Right ventricle myocardium superior (tissue), 1 donor: ENCODE results near the gene ABCC2. TPM values are rescaled to one million over a fixed set of nuclear protein-coding genes. Genes with fewer than 3 reads are reported as not detected.
A peak's percentile ranks its signal among the peaks of the same experiment; 100 is the strongest.
"Not testable (repeated sequence)": the region's sequence is repeated elsewhere in the genome, so short reads cannot be mapped to it uniquely, and the experiment has no call there.

Source experiments
- ATAC-seq: fragments of 200-7000 bp; cut with Tn5 transposase; one replicate; pipeline ENCODE4 v1.9.1; 2020; ENCODE audit warnings: mild to moderate bottlenecking; ENCODE audit not compliant: poor library complexity
- DNase-seq: peaks from one replicate; pipeline ENCODE4 v3.0.0-alpha.2; 2020
- intact Hi-C: fragments of 100-400 bp; cut with DNase I; formaldehyde crosslinking; loops from one replicate; pipeline ENCODE4 v1.11.2; 2022
- total RNA-seq: library from RNA; stranded (reverse); fragmentation: NEBNext Ultra II Directional; extraction: Animal tissue kit (Norgen Biotek cat#: 25700); gene quantifications from one replicate; pipeline ENCODE4 v1.2.1, GENCODE V29; 2021
- donor health status: DM: no; HTN: yes; CAD: no; lungs with severe emphysema.

The ABCC2 gene
- total RNA-seq, 1 donor from 2014 or later, result 0.67 TPM

- DNase-seq (no peak), ATAC-seq (no peak)
- intact Hi-C loops, result no loop called here
Observed at GRCh38 chr10:99799613-99800012, 17.2 kb downstream of the ABCC2 start.

DNA sequence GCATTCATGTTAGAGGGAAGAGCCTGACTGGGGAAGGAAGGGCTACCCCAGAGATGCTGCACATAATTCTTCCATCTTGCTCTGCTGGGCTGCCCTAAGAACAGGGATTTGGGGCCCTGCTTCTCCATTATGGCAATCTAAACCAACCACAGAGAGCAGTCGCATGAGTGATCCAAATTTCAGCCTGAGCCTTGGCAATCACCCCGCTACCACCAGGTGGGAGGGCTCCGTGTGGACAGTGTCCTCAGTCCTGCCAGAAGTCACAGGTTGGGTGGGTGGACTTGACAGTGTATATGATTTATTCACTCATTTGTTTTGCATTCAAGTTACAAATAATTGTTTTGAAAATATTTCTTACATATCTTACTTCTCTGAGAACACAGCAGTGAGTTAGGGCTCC, 22.0 kb downstream of the ABCC2 start:
- ATAC-seq (no peak), DNase-seq (no peak)
- intact Hi-C loops, result no loop called here

GRCh38 chr10:99805190-99805589, 22.8 kb downstream of the ABCC2 start:
- ATAC-seq (no peak), DNase-seq (no peak)
- intact Hi-C loops, result no loop called here

- ATAC-seq (no peak), DNase-seq (no peak)
- intact Hi-C loops, result no loop called here
Observed at GRCh38 chr10:99806091-99806490, 23.7 kb downstream of the ABCC2 start.

DNA sequence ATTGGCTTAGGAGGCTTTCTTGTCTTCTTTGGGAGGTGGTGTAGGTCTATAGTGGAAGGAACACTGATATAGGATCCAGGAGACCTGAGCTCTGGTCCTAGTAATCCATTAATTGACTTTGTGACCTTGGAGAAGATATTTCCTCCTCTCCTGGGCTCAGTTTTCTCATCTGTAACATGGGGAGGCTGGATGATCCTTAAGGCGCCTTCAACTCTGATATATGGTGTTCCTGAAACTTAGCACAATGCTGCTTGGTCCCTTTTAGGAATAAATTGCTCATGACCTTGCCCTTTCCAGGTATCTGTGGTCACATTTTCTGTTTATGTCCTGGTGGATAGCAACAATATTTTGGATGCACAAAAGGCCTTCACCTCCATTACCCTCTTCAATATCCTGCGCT, 25.3 kb downstream of the ABCC2 start:
- intact Hi-C loops, result no loop called here
- DNase-seq (no peak), ATAC-seq (no peak)

GRCh38 chr10:99808270-99808669, 25.8 kb downstream of the ABCC2 start:
- intact Hi-C loops, result no loop called here
- DNase-seq (no peak), ATAC-seq (no peak)

GRCh38 chr10:99809481-99809880, 27.0 kb downstream of the ABCC2 start:
- intact Hi-C loops, result no loop called here
- DNase-seq (no peak), ATAC-seq (no peak)

DNA sequence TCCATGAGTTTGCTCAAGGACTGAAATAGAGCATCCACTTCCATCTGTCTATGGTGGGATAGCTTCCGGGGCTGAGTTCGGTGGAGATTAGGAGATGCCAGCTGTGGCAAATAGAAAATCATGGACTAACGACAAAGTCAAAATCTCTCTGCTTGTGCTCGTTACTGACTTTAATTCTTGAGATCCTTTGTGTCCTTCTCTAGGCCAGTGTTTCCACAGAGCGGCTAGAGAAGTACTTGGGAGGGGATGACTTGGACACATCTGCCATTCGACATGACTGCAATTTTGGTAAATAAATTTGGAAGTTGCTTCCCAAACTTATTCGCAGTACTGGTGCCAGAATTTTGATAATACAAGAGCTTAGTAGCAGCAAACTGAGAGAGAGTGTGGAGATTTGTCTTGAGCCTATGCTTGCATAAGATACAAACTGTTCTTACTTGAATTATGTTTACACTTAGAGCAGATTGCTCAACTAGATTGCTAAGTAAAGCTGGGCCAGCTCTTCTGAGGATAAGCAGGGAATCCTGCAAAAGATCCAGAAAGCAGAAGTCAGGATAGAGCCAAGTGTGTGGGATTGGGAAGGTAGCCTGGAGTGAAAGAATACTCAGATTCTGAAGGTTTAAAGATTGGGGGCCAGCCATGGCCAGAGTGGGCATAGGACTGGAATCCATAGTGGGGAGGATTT, 27.6 kb downstream of the ABCC2 start:
- ATAC-seq (no peak), DNase-seq (no peak)
- intact Hi-C loops, result no loop called here

DNA sequence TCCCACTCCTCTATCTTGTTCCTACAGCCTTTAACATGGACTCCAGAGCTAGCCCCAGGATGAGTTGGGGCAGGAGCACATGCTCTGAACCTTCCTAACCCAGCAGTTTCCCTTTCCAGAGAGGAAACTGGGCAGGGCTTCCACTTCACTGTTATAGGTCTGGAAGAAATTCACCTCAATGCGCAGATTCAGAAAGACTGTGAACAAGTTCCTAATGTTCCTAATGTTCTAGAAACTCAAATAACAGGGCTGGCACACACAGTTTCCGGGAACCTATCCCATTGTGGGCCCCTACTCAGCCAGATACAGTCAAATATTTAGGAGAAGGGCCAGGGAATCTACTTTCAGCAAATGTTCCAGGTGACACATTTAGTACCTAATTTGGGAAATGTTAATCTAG, 29.7 kb downstream of the ABCC2 start:
- DNase-seq (no peak), ATAC-seq (no peak)
- intact Hi-C loops, result no loop called here

GRCh38 chr10:99814143-99814542, 31.7 kb downstream of the ABCC2 start:
- no peak for DNase-seq
- no peak for ATAC-seq
- intact Hi-C loops, result no loop called here

DNA sequence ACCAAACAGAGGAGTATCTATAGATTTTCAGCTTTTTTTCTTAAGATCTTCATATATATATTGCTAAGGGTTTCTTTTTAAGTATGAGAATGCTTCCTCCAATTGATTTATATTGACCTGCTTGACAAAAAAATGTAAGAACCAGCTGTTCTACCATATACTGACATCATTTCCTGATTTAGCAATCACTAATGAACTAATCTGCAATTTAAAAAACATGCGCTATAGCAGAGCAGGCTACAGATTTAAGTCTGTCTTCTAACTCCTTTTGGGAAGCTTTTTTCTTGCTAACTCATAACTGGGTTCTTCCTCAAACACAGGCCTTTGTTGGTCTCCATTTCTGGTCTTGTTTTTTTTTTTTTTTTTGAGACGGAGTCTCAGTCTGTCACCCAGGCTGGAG, 33.2 kb downstream of the ABCC2 start:
- DNase-seq (no peak), ATAC-seq (no peak)
- intact Hi-C loops, result no loop called here

DNA sequence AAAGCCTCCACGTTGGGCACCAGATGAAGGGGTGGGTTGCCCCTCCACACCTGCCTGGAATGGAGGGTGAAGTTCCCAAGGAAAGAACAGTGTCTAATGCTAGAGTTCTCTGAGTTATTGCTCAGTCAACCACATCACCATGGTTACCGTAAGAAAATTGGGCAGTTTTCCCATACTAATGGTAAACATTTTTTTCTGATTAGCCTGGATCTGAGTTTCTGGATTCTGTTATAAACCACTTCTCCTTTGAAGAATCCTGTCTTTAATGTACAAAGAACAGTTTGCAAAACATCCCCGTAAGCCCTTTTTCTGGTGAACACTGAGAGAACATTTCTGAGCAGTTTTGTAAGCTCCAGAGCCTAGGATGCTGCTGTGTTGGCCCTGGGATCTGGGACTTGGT, 45.5 kb downstream of the ABCC2 start:
- no peak for ATAC-seq
- intact Hi-C loops, result no loop called here
- no peak for DNase-seq

DNA sequence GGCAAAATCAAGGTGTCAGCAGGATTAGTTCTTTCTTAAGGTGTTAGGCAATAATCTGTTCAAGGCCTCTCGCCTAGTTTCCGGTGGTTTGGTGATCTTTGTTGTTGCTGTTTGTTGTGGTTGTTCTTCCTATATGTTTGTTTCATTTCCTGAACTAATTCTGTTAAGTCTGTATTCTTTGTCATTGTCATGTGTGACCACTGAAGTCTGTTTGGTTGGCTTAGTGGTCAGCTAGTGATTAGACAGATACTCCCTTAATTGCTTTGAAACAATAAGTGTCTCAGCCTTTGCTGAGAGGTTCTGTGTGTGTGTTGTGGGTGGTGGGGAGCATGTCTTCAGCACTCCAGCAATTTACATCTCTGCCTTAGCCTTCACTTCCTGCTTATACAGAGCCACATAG, 46.0 kb downstream of the ABCC2 start:
- ATAC-seq (no peak), DNase-seq (no peak)
- intact Hi-C loops, result no loop called here

DNA sequence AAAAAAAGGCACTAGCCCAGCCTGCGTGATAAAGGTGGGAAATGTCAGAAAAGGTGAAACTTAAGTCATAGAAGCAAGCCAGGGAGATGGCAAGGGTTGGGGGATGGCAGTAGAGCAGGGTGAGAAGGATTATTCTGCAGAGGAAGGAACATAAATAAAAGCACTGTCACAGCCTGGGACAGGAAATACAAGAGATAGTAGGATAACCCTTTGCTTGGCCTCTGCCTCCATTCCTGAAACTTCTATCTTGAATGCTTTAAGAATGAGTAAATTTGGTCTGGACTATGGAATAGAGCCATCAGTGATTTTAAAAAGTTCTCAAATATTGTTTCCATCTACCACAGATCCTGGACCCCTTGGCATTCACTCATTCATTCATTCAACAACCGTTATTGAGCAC, 50.0 kb downstream of the ABCC2 start:
- no peak for ATAC-seq
- DNase-seq, result no peak
- intact Hi-C loops, result no loop called here

DNA sequence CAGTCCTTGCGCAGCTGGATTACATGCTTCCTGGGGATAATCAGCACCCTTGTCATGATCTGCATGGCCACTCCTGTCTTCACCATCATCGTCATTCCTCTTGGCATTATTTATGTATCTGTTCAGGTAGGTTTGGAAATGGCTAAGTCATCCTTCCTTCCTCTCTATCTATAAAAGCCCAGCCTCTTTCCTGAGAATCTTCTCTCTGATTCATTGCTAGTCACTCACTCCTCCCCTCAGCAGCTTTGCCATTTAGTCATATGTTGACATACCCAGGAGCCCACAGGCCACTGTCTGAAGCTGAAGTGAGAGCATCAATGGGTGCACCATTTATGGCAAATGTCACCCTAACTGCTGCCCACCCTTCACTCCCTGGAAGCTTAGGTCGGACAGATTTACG, 52.0 kb downstream of the ABCC2 start:
- DNase-seq (no peak), ATAC-seq (no peak)
- intact Hi-C loops, result no loop called here

- DNase-seq, result no peak
- intact Hi-C loops, result no loop called here
- peak; percentile 31 for ATAC-seq
Observed at GRCh38 chr10:99835947-99836346, 53.5 kb downstream of the ABCC2 start.

GRCh38 chr10:99836711-99837110, 54.3 kb downstream of the ABCC2 start:
- DNase-seq, result no peak
- intact Hi-C loops, result no loop called here
- ATAC-seq, result no peak

GRCh38 chr10:99840859-99841258, 58.4 kb downstream of the ABCC2 start:
- ATAC-seq, DNase-seq: not testable (repeated sequence)
- intact Hi-C loops, result loop anchor here (10.0 kb wide), 2 partner anchors 174 to 394 kb away; no protein-coding TSS in a partner anchor

GRCh38 chr10:99841746-99842145, 59.3 kb downstream of the ABCC2 start:
- DNase-seq (no peak), ATAC-seq (no peak)
- intact Hi-C loops, result loop anchor here (10.0 kb wide), 2 partner anchors 173 to 393 kb away; no protein-coding TSS in a partner anchor

DNA sequence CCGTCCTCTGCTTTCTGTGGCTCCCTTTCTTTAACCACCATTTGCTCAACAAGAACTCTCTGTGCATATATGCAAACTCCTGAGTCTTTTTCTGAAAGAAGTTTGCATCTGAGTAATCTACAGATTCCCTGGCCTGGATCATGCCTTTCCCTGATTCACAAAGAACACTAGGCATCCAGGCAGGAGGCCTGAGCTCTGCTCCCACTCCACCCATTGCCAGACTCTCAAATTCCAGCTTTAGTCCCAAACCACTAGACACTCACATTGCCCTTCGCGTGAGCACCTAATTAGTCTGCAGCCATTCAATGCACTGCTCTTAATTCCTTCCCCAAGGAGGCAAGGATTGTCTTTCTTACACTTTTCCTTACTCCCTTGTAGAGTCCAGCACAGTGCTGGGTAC, 60.9 kb downstream of the ABCC2 start:
- DNase-seq (no peak), ATAC-seq (no peak)
- intact Hi-C loops, result loop anchor here (10.0 kb wide), 2 partner anchors 171 to 391 kb away; no protein-coding TSS in a partner anchor

GRCh38 chr10:99844433-99844955, 62.1 kb downstream of the ABCC2 start:
- DNase-seq (no peak), ATAC-seq (no peak)
- intact Hi-C loops, result loop anchor here (10.0 kb wide), 2 partner anchors 170 to 390 kb away; no protein-coding TSS in a partner anchor
